Glomerular visceral epithelial cell (primary cell): ENCODE measurements around the gene CRYGD.
"Not testable (repeated sequence)": the region's sequence is repeated elsewhere in the genome, so short reads cannot be mapped to it uniquely, and the experiment has no call there.

Experiments used
- DNase-seq: peaks from one replicate; pipeline ENCODE4 v3.0.0-alpha.2; 2016; ENCODE audit errors: extremely low spot score

CRYGD gene

DNA sequence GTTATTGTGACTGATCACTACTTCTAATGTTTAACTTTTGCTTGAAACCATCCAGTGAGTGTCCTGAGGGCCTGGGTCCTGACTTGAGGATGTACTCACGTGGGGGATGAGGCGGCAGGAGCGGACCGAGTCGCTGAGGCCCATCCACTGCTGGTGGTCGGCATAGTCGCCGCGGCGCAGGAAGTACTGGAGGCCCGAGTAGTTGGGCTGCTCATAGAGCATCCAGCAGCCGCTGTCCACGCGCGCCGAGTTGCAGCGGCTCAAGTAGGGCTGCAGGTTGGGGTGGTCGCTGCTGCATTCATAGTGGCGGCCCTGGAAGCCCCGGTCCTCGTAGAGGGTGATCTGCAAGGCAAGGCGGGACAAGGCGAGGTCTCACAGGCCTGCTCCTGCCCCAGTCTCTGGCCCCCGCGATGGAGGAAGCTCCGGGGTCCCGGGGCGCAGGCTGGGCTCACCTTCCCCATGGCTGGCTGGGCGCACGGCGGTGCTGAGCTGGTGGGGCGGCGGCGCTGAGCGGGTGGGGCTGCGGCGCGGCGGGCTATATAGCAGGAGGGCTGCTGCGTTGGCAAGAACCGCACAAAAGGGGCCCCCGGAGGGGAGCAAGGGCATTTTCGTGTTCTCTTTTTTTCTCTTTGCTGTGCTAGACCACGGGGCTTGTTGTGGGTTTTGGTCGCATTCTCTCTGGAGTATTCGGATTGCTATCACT is at the start of gene CRYGD:
CRYGD (minus strand) TSS at position 512 of the 703 bp plus-strand sequence; CDS start at position 461, 51 bp downstream.
- not testable (repeated sequence) for DNase-seq

DNA sequence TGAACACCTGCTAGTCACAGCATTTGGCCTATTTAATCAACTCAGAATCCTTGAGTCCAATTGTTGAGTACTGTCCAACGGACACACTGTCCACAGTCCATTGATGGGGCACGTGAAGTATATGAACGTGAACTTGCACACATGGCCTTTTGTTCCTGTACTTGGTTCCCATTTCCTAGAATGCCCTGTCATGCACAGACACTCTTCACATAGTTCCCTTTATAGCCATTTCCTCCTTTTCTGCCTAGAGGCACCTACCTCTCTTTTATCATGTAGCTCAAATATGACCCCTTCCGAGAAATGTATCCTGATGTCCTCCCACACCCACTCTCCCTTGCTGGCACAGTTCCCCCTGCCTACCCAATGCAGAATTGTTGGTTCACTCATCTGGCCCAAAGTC is 47.8 kb upstream of the CRYGD start:
- DNase-seq = no peak

DNA sequence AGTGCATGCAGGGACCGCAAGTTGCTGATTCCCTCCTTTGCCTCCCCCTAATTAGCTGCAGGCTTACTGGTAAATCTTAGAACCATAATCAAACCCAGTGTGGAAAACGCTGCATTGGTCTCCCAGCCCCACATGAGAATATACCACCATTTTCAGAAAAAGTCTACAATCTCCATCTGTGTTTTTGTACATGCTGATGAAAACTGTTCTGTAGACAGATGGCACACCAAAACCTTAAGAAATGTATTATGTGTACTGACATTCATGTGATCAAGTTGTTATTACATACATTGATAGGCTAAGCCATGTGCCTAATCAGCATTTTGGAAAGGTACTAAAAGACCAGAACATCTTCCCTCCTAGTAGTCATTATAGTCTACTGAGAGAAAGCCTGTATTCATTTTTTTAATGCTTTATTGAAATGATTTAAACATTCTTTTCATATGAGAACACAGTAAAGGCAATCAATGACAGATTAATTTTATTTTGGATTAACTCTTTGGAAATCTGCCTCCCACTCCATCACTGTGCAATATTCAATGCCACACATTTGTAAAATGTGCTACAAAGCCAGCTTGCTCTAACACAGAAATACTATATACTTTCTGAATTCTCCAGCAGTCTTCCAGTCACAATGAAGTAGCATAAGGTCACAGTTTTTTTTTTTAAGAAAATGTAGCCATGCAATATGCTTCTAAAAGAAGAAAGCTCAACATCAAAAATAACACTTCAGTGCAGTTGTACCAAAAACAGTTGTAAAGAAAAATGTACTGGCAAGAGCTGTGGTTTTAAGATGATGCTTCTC is 40.8 kb upstream of the CRYGD start:
- DNase-seq = no peak

DNA sequence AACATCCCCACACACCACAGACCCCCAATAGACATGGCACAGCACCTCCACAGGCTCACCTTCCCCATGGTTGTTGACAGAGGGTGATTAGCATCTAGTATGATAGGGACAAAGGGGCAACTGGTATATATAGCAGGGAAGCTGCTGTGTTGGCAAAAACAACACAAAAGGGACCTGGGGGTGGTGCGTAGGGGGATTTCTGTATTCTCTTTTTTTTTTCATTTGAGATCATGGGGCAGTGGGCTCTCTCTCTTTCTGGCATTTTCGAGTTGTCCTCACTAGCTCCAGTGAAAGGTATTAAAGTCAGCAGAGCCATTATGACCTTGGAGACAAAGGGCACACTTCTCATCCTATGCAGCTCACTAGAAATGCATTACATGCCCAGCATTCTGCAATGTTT is 39.2 kb upstream of the CRYGD start, which contains the start of gene CRYGA:
CRYGA (minus strand) TSS at position 101 of the 400 bp plus-strand sequence; CDS start at position 68, 33 bp downstream.
- no peak for DNase-seq

DNA sequence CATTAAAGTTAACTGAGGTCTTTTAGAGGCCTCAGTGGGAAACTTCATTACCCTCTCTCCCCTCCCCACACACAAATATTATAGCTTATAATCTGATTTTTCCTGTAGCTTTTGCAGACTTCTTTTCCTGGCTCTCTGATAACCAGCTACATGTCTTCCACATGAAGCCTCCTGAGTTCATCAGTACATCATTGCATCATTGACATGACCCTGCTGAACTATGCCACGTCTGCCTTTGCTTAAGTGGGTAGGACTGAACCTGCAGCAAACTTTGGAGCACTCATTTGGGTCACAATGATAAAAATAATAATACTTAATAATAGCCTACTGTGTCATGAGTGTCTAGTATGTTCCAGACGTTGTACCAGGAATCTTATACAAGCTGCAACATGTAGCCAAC is 32.1 kb upstream of the CRYGD start:
- DNase-seq = no peak

DNA sequence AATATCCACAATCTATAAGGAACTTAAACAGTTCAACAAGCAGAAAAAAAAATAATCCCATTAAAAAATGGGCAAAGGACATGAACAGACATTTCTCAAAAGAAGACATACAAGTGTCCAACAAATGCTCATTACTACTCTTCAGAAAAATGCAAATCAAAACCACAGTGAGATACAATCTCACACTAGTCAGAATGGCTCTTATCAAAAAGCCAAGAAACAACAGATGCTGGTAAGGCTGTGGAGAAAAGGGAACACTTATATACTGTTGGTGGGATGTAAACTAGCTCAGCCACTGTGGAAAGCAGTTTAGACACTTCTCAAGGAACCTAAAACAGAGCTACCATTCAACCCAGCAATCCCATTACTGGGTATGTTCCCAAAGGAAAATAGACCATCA is 28.8 kb upstream of the CRYGD start:
- no peak for DNase-seq

DNA sequence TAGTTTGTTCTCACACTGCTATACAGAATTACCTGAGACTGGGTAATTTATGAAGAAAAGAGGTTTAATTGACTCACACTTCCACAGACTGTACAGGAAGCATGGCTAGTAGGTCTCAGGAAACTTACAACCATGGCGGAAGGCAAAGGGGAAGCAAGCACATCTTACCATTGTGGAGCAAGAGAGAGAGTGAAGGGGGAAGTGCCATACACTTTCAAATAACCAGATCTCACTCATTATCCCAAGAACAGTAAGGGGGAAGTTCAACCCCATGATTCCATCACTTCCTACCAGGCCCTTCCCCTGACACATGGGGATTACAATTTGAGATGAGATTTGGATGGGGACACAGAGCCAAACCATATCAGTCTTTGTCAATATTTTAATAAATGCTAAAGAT is 26.6 kb upstream of the CRYGD start:
- DNase-seq = no peak

DNA sequence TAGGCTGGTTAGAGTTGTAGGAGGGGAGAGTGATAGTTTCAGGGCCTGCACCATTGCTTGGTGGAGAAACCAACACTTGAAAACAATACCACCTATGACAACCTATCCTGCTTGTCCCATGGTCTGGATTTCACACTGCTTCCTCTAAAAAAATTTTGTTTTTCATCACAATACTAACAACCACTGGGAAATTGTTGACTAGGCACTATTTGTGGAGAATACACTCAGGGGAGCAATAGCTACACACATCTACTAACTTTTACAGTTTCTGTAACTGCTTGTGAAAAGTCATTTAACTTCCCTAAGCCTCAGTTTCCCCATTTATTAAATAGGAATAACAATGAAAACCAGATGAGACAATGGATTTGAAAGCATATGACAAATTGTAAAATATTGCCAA is 25.8 kb upstream of the CRYGD start:
- DNase-seq = no peak

DNA sequence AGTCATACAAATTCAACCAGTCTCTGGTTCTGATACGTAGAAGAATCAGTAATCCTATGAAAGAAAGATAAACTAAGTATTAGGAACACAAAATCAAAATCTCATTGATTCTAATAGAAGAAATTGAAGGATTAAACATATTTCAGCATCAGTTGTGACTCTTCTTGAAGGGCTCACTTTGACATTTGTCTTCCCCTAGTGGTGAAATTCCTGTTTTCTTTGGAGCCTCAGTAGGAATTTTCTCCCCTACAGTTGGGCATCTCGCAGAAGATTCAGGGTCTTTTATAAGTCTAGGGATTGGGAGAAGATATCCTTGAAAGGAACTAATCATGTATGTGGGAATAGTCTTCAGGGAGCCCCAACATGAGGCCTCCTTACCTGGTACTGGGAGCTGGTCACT is 24.5 kb upstream of the CRYGD start:
- no peak for DNase-seq

DNA sequence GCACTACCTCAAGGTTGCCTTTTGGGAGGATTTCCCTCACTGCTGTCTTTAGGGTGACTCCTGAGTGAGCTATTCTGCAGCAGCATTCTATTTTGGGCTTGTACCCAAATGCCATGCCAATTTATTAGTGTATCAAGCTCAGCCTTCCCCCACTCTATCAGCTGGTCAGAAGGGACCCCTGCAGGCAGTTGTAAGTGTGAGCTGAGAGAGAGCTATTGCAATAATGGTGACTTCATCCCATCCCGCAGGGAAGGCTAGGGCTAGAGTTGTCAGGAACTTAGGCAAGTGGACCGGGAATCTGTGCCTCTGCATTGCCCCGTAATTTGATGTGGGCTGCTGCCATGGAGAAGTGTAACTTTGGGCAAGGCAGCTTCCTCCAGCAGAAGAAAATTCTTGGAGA is 23.4 kb upstream of the CRYGD start:
- no peak for DNase-seq

DNA sequence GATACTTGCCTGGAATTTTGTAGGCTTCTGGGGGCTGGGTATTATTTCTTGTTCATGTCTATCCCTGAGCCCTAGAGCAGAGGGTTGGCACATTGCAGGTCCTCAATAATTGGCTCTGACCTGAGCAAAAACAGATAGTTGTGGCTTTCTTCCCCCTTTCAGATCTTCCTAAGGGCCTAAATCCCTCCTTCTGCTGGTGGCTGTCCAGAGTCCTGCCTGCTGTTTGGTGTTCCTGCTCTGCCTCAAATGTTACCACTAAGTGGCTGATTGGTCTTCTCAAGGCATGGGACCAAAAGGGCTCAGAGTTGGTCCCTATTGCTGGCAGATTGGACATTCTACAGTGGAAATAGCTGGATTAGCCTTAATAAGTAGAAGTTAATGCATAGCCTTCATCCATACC is 22.7 kb upstream of the CRYGD start:
- no peak for DNase-seq

DNA sequence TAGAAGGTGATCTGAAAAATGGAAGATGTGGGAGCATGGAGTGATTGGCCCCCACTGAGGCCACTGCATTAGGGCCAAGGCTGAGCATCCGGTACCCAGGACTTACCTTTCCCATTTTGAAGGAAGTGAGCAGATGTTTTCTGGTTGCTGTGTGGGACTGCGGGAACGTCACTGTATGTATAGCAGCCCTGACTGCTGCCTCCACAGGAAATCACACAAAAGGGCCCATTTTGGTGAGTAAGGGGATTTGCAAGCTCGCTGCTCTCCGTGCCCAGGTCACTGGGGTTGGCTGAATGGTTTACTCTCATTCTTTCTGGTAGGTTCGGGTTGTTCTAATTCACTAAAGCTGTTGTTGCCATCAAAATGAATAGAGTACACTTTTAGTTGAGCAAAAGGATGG is 21.7 kb upstream of the CRYGD start, which contains the start of gene CRYGB:
CRYGB (minus strand) TSS at position 153 of the 400 bp plus-strand sequence; CDS start at position 115, 38 bp downstream.
- DNase-seq = no peak

DNA sequence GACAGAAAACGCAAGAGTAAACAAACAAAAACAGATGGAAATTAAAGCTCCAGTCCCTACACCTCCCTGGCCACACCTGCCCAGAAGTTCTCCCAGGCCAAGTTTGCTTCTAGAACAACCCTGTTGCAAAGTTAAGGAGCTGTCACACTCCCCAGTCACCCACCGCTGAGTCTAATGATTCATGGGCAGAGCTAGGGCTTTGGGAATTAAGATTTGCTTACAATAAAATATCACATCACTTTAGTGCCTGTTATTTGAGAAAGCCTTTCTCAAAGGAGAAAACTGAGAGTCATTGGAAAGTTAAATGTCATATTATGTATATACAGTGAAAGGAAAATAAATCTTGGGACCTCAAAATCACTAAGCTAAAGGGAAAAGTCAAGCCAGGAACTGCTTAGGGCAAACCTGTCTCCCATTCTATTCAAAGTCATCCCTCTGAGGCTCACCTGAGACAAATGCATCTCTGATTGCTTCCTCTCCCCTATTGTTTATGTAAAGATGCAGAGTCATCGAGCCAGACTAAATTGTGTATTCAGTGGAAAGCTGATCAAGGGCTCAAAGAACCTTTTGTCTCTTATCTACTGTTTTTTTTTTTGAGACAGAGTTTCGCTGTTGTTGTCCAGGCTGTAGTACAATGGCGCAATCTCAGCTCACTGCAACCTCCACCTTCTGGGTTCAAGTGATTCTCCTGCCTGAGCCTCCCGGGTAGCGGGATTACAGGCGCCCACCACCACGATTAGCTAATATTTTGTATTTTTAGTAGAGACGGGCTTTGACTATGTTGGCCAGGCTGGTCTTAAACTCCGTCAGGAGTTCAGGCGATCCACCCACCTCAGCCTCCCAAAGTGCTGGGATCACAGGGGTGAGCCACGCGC is 18.8 kb upstream of the CRYGD start:
- DNase-seq = no peak

DNA sequence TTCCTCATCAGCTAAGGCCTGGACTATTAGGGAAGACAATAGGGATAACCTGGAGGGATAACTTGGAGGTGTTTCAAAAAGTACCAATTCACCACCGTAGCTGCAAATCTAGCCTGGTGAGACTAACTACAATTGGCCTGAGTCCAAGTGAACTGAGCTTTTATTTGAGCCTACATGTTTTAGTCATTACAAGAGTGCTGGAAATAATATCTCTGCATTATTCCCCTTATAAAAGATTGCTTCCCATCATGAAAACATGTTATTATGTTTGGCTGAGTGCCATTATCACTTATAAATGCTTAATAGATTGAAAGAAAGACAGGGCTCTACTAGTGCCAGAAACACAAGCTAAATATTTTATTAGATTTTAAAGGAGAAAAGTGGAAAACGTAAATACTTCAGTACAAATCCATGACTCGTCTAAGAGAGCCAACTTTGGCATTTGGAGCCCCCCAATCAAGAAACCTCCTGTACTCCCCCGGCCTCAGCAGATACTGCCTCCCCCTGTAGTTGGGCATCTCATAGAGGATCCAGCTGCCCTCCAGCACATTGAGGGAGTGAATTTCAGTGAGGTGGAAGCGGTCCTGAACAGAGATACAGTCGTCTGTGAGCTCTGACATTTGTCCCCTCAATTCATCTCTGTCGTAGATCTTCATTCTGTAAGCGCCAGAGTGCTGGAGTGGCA is 18.1 kb upstream of the CRYGD start:
- no peak for DNase-seq

DNA sequence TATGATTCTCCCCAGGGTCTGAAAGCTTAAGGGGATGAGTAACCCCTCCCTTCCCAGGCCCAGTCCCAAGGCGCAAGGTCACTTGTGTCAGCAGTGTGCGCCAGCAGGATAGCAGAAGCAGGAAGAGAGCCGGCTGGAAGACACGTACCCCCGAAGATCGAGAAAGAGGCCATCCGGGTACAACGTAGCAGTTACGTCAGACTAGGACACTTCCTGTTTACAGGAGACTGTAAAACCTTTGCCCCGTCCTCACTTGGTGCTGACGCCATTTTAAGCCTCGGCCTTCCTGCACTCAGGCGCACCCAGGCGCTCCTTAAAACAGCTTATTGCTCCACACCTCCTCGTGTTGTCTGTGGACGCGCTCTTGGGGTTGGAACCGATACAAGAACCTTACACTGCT is 15.1 kb upstream of the CRYGD start:
- DNase-seq = no peak

DNA sequence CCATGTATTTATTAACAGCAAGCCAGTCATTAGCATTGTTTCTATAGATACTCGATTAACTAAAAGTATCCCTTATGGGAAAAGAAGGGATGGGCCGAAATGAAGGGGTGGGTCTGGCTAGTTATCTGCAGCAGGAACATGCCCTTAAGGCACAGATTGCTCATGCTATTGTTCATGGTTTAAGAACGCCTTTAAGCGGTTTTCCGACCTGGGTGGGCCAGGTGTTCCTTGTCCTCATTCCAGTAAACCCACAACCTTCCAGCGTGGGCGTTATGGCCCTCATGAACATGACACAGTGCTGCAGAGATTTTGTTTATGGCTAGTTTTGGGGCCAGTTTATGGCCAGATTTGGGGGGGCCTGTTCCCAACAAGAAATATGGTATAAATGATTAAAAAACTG is 14.0 kb upstream of the CRYGD start:
- not testable (repeated sequence) for DNase-seq

DNA sequence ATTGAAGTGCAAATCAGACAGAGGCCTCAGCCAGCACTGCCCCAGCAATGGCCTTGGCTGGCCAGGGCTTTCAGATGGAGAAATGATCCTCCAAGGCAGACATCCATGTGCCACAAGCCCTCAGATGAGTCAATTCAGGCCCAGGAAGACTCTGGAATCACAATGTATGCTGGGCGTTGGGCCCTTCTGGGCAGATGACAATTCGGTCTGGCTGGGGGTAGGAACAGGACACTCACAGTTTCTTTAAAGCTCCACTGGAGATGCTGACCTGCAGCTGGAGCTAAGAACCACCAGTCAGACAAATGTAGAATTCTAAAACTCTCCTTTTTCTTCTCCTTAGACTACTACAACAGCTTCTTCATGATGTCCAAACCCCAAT is 12.4 kb upstream of the CRYGD start:
- no peak for DNase-seq

DNA sequence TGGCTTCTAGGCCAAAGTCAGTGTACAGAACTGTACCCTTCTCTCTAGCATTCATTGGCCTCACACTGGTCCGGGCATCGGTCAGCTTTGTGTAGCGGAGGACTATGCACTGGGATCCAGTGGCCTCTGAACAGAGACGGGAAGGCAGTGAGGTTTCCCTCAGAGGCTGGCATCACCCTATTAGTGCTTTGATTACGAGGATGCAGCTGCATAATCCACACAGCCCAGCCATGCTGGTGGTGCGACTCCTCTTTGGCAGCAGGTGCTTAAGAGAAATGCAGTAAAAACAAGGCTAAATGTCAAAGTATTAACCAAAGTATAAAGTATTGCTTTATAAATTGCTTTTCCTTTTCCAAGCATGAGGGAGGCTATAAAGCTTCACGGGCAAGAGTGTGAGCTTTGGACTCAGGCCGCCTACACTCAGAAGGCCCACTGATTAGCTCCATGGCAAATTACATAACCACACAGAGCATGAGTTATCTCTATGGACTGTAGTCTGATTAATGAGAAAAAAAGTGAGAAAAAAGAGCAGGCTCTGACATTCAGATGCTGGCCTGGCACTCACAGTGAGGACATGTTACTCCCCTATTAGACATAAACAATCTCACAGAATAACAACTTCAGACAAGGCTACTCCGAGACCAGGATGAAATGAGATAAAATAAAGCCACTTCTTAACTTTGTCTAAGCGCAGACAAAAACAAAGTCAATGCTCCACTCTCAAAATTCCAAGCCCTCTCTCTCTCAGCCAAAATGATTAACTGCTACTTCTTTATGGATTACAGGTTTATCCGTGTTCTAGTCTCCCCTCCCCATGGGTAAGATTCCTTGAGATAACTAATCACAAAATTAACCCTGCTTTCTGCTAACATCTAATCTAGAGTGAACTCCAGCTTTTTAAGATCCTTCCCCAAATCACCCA is 11.7 kb upstream of the CRYGD start:
- no peak for DNase-seq

DNA sequence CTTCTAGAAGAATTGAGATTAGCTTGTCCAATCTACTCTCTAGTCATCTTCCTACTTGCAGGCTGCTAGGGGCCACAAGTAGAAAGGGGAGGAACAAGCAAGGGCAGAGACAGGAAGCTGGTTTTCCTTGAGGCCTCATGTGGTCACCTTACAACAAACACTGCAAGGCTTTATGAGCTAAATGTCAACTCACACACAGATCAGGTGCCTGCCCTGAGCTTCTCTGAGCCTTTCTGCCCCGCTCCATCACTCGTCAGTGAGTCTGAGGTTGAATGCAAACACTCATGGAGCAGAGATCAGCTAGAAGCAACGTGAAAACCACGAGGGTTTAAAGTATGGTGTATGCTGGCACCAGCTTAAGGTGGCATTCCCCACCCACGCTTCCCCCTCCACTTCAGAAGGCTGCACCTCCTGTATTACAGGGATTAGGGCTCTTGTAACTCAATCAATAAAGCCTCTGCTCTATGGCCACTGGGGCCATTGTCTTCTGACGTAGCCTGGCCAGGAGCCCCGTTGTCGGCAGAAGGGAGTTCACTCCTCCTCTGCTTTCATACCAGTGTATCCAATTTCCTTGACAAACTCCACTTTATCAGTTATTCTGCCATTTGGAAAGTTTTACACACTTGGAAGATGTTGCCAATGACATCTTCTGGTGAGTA is 10.7 kb upstream of the CRYGD start:
- DNase-seq = no peak

DNA sequence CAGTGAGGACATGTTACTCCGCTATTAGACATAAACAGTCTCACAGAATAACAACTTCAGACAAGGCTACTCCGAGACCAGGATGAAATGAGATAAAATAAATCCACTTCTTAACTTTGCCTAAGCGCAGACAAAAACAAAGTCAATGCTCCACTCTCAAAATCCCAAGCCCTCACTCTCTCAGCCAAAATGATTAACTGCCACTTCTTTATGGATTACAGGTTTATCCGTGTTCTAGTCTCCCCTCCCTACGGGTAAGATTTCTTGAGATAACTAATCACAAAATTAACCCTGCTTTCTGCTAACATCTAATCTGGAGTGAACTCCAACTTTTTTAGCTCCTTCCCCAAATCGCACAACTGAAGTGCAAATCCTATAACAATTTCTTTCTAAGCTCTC is 6.4 kb upstream of the CRYGD start:
- no peak for DNase-seq
